A549 (cell line): Measurements from ENCODE around the gene RIIAD1. TPM values are rescaled to one million over a fixed set of nuclear protein-coding genes. Genes with fewer than 3 reads are reported as not detected.
"Not testable (repeated sequence)": the region's sequence is repeated elsewhere in the genome, so short reads cannot be mapped to it uniquely, and the experiment has no call there.

Source experiments
- ATAC-seq, 2 experiments: fragments of 200-7000 bp in 1 of 2; fragments of >200 bp in 1 of 2; cut with Nextera tagmentation in 1 of 2; cut with Tn5 transposase in 1 of 2; 3 replicates each; pipeline versions ENCODE4 v1.8.0 to v1.9.1; 2018 to 2020; ENCODE audit warnings: mild to moderate bottlenecking in 1 of 2, moderate library complexity in 1 of 2
- CTCF ChIA-PET: fragments of 300-600 bp; sonication (Branson Sonifier 250); formaldehyde crosslinking; extraction: SDS; loops from one replicate; lab custom pipeline; 2021; ENCODE audit warnings: antibody characterized with exemption, inconsistent platforms; lab: Yijun Ruan, JAX
- POLR2A ChIA-PET: fragments of 350-600 bp; formaldehyde crosslinking; extraction: SDS; loops from one replicate; lab custom pipeline; 2021; ENCODE audit warnings: antibody characterized with exemption, inconsistent platforms; lab: Yijun Ruan, JAX
- DNase-seq, 2 experiments: peaks; one replicate each; pipeline versions ENCODE4 v3.0.0 to v3.0.0-alpha.2; 2011 to 2016; ENCODE audit warnings: low read depth in 1 of 2, low spot score in 1 of 2
- FAIRE-seq: peaks from 2 replicates; lab custom pipeline; 2011; peaks lifted over from hg19 to GRCh38; lab: Jason Lieb, UNC
- H3K27ac ChIP-seq, 2 experiments: fragments of >200 bp; sonication (Bioruptor Twin); formaldehyde crosslinking; 3 replicates each; pipeline ENCODE4 v1.5.1; 2016 to 2017
- H3K4me1 ChIP-seq: fragments of >200 bp; sonication (Bioruptor Twin); formaldehyde crosslinking; 3 replicates; pipeline ENCODE4 v1.6.1; 2016
- H3K4me2 ChIP-seq: fragments of >200 bp; sonication (Bioruptor Twin); formaldehyde crosslinking; 3 replicates; pipeline ENCODE4 v1.6.1; 2016
- H3K4me3 ChIP-seq: fragments of >200 bp; sonication (Bioruptor Twin); formaldehyde crosslinking; 3 replicates; pipeline ENCODE4 v1.5.1; 2016
- H3K9me3 ChIP-seq: fragments of >200 bp; sonication (Bioruptor Twin); formaldehyde crosslinking; 3 replicates; pipeline ENCODE4 v1.6.1; 2016
- CHD2 ChIP-seq: fragments of 150-350 bp; IDR thresholded peaks from 2 replicates; pipeline ENCODE4 v1.6.1; 2014; ENCODE audit warnings: low read length; ENCODE audit not compliant: partially characterized antibody
- CTCF ChIP-seq: fragments of >200 bp; sonication (Bioruptor Twin); formaldehyde crosslinking; IDR thresholded peaks from 3 replicates; pipeline ENCODE4 v1.5.1; 2016
- E2F6 ChIP-seq: IDR thresholded peaks from 2 replicates; pipeline ENCODE4 v1.6.1; 2012; ENCODE audit warnings: low read depth, borderline replicate concordance
- FOSL2 ChIP-seq, 2 experiments: fragments of 450-650 bp in 1 of 2; fragments of >200 bp in 1 of 2; sonication (Bioruptor Twin) in 1 of 2; formaldehyde crosslinking; IDR thresholded peaks; 2 replicates each; pipeline versions ENCODE4 v1.5.0 to v1.6.1; 2016 to 2020; ENCODE audit warnings: mild to moderate bottlenecking in 1 of 2, moderate library complexity in 1 of 2
- HES2 ChIP-seq: fragments of >200 bp; sonication (Bioruptor Twin); formaldehyde crosslinking; IDR thresholded peaks from 2 replicates; pipeline ENCODE4 v1.6.1; 2016
- HOXA7 ChIP-seq: fragments of 250-450 bp; sonication (Bioruptor Pico); IDR thresholded peaks from 2 replicates; pipeline ENCODE4 v1.5.0; 2020; ENCODE audit warnings: mild to moderate bottlenecking, moderate library complexity
- JUNB ChIP-seq: fragments of >200 bp; sonication (Bioruptor Twin); formaldehyde crosslinking; IDR thresholded peaks from 2 replicates; pipeline ENCODE4 v1.6.1; 2016
- MAX ChIP-seq: IDR thresholded peaks from 2 replicates; pipeline ENCODE4 v1.6.1; 2012
- MAZ ChIP-seq: fragments of 150-350 bp; IDR thresholded peaks from 2 replicates; pipeline ENCODE4 v1.6.1; 2014; ENCODE audit warnings: antibody characterized with exemption, low read depth, low read length, borderline replicate concordance
- MYC ChIP-seq: IDR thresholded peaks from 2 replicates; pipeline ENCODE4 v1.6.1; 2012; ENCODE audit warnings: mild to moderate bottlenecking, inconsistent platforms, low read length, improper control_type of control experiment, borderline replicate concordance
- NFE2L2 ChIP-seq: fragments of 150-350 bp; conservative IDR thresholded peaks from 2 replicates; pipeline ENCODE4 v1.6.1; 2014; ENCODE audit warnings: low read length
- NPAS2 ChIP-seq: fragments of 250-450 bp; sonication (Bioruptor Pico); IDR thresholded peaks from 2 replicates; pipeline ENCODE4 v1.8.0; 2022; ENCODE audit warnings: mild to moderate bottlenecking, moderate library complexity, borderline replicate concordance
- RARB ChIP-seq: fragments of 250-450 bp; sonication (Bioruptor Pico); IDR thresholded peaks from 2 replicates; pipeline ENCODE4 v1.8.0; 2021; ENCODE audit warnings: mild to moderate bottlenecking, moderate library complexity
- RCOR1 ChIP-seq: fragments of 150-350 bp; IDR thresholded peaks from 2 replicates; pipeline ENCODE4 v1.6.1; 2014; ENCODE audit warnings: antibody characterized with exemption, low read length, low read depth
- RFX5 ChIP-seq: fragments of 450-650 bp; IDR thresholded peaks from 2 replicates; pipeline ENCODE4 v1.7.1; 2014; ENCODE audit warnings: antibody characterized with exemption, mild to moderate bottlenecking, moderate library complexity
- RNF2 ChIP-seq: fragments of 200-600 bp; sonication (generic); IDR thresholded peaks from 2 replicates; pipeline ENCODE4 v1.6.1; 2016; ENCODE audit warnings: low read depth, mild to moderate bottlenecking, antibody characterized with exemption, moderate library complexity, borderline replicate concordance
- SMC3 ChIP-seq: fragments of >200 bp; sonication (Bioruptor Twin); formaldehyde crosslinking; IDR thresholded peaks from 3 replicates; pipeline ENCODE4 v1.6.1; 2018; ENCODE audit warnings: inconsistent platforms
- ZNF302 ChIP-seq: fragments of 250-450 bp; sonication (Bioruptor Pico); IDR thresholded peaks from 2 replicates; pipeline ENCODE4 v1.9.0; 2021; ENCODE audit warnings: inconsistent platforms, mild to moderate bottlenecking, moderate library complexity
- WGBS: methylation state at CpG from one replicate; pipeline ENCODE4 v1.1.6; 2017; ENCODE audit errors: missing lambda C conversion rate; 5-methylcytosine and 5-hydroxymethylcytosine counted together
- polyA plus RNA-seq, 4 experiments: library from polyadenylated mRNA; depleted of rRNA in 3 of 4; stranded (reverse); fragments of >200 nt; fragmentation: RNase III in 1 of 4; extraction: RNeasy Plus Mini Kit Qiagen cat#74134 plus additional on column Dnase treatment in 1 of 4; gene quantifications; 2 replicates in 3 of 4; 3 replicates in 1 of 4; pipeline ENCODE4 v1.2.3, GENCODE V29; 2011 to 2017

Gene RIIAD1
- polyA plus RNA-seq, 2 of the 4 experiments (the other 2 are of a cell fraction): not detected

- TF ChIP-seq NPAS2 (CRISPR knock-in tag) (no peak), HOXA7 (CRISPR knock-in tag) (no peak), JUNB (no peak; the same call in 1 of the 2 replicates), MYC (no peak), HES2 (no peak)
Observed at GRCh38 chr1:151680391-151680790, 40.9 kb upstream of the RIIAD1 start (continued).

- H3K4me2 ChIP-seq: peak overlapping the region; percentile 70
- ChIA-PET POLR2A (interaction anchor here (0.9 to 1.5 kb wide), 3 partner anchors 12 to 141 kb away, joined by 3 to 5 read pairs (median 3); partner anchors contain the start of gene TUFT1), CTCF (interaction anchor here (0.8 to 3.3 kb wide), 5 partner anchors 27 to 170 kb away, joined by 3 to 9 read pairs (median 3); partner anchors contain the start of gene CGN)
- peak overlapping the region; percentile 65 to 80 for H3K27ac ChIP-seq
- FAIRE-seq (peak; percentile 63), DNase-seq (peak; percentile 83 to 84), ATAC-seq (peak; percentile 98 to 99)
- H3K4me1 ChIP-seq: peaks cover 29% of the 10 kb centered on the region
- H3K4me3 ChIP-seq: no peak overlapping the region
- WGBS: under 1% methylated on average over 3 of the region's 3 CpGs
- no peak for TF ChIP-seq MAX
- no peak for TF ChIP-seq FOSL2 (IDR thresholded peaks at IDR 0.05)
- TF ChIP-seq FOSL2 (CRISPR knock-in tag; IDR thresholded peaks at IDR 0.05): peak; percentile 56; the same call in 1 of the 2 replicates
- H3K9me3 ChIP-seq: no peaks in the 10 kb centered on the region
Observed at GRCh38 chr1:151680826-151681225, 40.5 kb upstream of the RIIAD1 start.

- H3K4me2 ChIP-seq: no peak overlapping the region
- H3K9me3 ChIP-seq: no peaks in the 10 kb centered on the region
- peaks cover 29% of the 10 kb centered on the region for H3K4me1 ChIP-seq
- no peak overlapping the region for H3K4me3 ChIP-seq
- ChIA-PET POLR2A (interaction anchor here (1.5 kb wide), 1 partner anchor 142 kb away, joined by 5 read pairs; the partner anchor contains the start of gene TUFT1), CTCF (interaction anchor here (1.0 to 3.3 kb wide), 3 partner anchors 28 to 154 kb away, joined by 3 to 9 read pairs (median 5); no protein-coding TSS in a partner anchor)
- WGBS: 85% methylated on average over 2 of the region's 2 CpGs
- FAIRE-seq (no peak), DNase-seq (no peak), ATAC-seq (no peak)
- TF ChIP-seq MAZ: no peak
- no peak for TF ChIP-seq E2F6
- no peak for TF ChIP-seq ZNF302 (CRISPR knock-in tag)
- TF ChIP-seq CHD2: no peak
- TF ChIP-seq HES2: no peak
- TF ChIP-seq CTCF: no peak
- TF ChIP-seq RNF2: no peak
- TF ChIP-seq RARB (CRISPR knock-in tag): no peak
- no peak for TF ChIP-seq RFX5
- TF ChIP-seq SMC3: no peak
- no peak for TF ChIP-seq HOXA7 (CRISPR knock-in tag)
- TF ChIP-seq MAX: no peak
- TF ChIP-seq NPAS2 (CRISPR knock-in tag): no peak
- no peak for TF ChIP-seq RCOR1
- no peak for TF ChIP-seq MYC
- no peak for TF ChIP-seq NFE2L2
- no peak overlapping the region for H3K27ac ChIP-seq
Observed at GRCh38 chr1:151681923-151682322, 39.4 kb upstream of the RIIAD1 start.

GRCh38 chr1:151682901-151683300 is 38.4 kb upstream of the RIIAD1 start:
- not testable (repeated sequence) for FAIRE-seq, DNase-seq
- 85% methylated on average over 7 of the region's 7 CpGs for WGBS

More at GRCh38 chr1:151682901-151683300, 38.4 kb upstream of the RIIAD1 start:
- H3K27ac ChIP-seq, H3K4me2 ChIP-seq, ATAC-seq, H3K9me3 ChIP-seq, CTCF ChIA-PET, POLR2A ChIA-PET, H3K4me3 ChIP-seq: not testable (repeated sequence)
- H3K4me1 ChIP-seq: peaks cover 29% of the 10 kb centered on the region
